B cell (primary cell): Measurements from ENCODE around the gene MAP4K5. TPM values are rescaled to one million over a fixed set of nuclear protein-coding genes. Genes with fewer than 3 reads are reported as not detected.

Source experiments
- ATAC-seq: fragments of 200-7000 bp; cut with Tn5 transposase; one replicate; pipeline ENCODE4 v1.10.0; 2021; ENCODE audit warnings: low read depth, mild to moderate bottlenecking, moderate number of reproducible peaks, moderate library complexity
- CTCF ChIA-PET: fragments of 350-600 bp; sonication (Branson Sonifier 250); formaldehyde crosslinking; loops from one replicate; lab custom pipeline; 2021; ENCODE audit warnings: antibody characterized with exemption, inconsistent platforms; lab: Charles Lee
- POLR2A ChIA-PET: fragments of 350-600 bp; sonication (Branson Sonifier 250); formaldehyde crosslinking; loops from one replicate; lab custom pipeline; 2021; ENCODE audit warnings: antibody characterized with exemption; lab: Charles Lee
- DNase-seq: peaks from one replicate; pipeline ENCODE4 v3.0.0; 2013
- H2AFZ ChIP-seq: 2 replicates; pipeline ENCODE4 v1.6.1; 2012; ENCODE audit warnings: mild to moderate bottlenecking, low read depth, low read length; ENCODE audit not compliant: insufficient read depth, poor library complexity, severe bottlenecking
- H3K27ac ChIP-seq, 2 donors: 1 replicate in 1 of 2; 2 replicates in 1 of 2; pipeline ENCODE4 v1.5.1; 2012 to 2013; ENCODE audit warnings: low read length in 2 of 2, mild to moderate bottlenecking in 2 of 2, moderate library complexity in 1 of 2
- H3K27me3 ChIP-seq, 4 experiments: fragments of 200-600 bp in 1 of 4; sonication (generic) in 1 of 4; replicated peaks in 1 of 4; 1 replicate in 2 of 4; 2 replicates in 2 of 4; pipeline versions ENCODE4 v1.6.1 to v1.7.0; 2013 to 2016; ENCODE audit warnings: low read length in 3 of 4, mild to moderate bottlenecking in 2 of 4, mixed read lengths in 1 of 4, moderate library complexity in 1 of 4; ENCODE audit not compliant: insufficient read depth in 4 of 4, control insufficient read depth in 3 of 4; ENCODE audit errors: control extremely low read depth in 1 of 4
- H3K36me3 ChIP-seq, 2 experiments: replicated peaks in 1 of 2; 1 replicate in 1 of 2; 2 replicates in 1 of 2; pipeline versions ENCODE4 v1.6.1 to v1.7.1; 2013; ENCODE audit warnings: low read length in 1 of 2; ENCODE audit not compliant: insufficient read depth in 2 of 2, control insufficient read depth in 1 of 2; ENCODE audit errors: control extremely low read depth in 1 of 2, extremely low read depth in 1 of 2
- H3K4me1 ChIP-seq, 2 donors: fragments of 200-600 bp in 1 of 2; sonication (generic) in 1 of 2; 1 replicate in 1 of 2; 2 replicates in 1 of 2; pipeline versions ENCODE4 v1.5.1 to v1.6.1; 2013 to 2017; ENCODE audit warnings: low read length in 2 of 2; ENCODE audit not compliant: control insufficient read depth in 2 of 2, insufficient read depth in 2 of 2
- H3K4me2 ChIP-seq: replicated peaks from 2 replicates; pipeline ENCODE3; 2012; ENCODE audit warnings: mild to moderate bottlenecking, low read depth, low read length; ENCODE audit not compliant: poor library complexity, severe bottlenecking
- H3K4me3 ChIP-seq, 5 experiments: fragments of 200-600 bp in 1 of 5; sonication (generic) in 1 of 5; 1 replicate in 3 of 5; 2 replicates in 2 of 5; pipeline versions ENCODE4 v1.5.1 to v1.7.0; 2011 to 2016; ENCODE audit warnings: low read length in 4 of 5, mild to moderate bottlenecking in 4 of 5, low read depth in 2 of 5, control low read depth in 1 of 5, moderate library complexity in 1 of 5; ENCODE audit not compliant: insufficient read depth in 1 of 5; ENCODE audit errors: control extremely low read depth in 1 of 5, extremely low read depth in 1 of 5
- H3K79me2 ChIP-seq: fragments of 200-600 bp; sonication (generic); one replicate; pipeline ENCODE4 v1.6.0; 2016; ENCODE audit warnings: low read length; ENCODE audit not compliant: control insufficient read depth, insufficient read depth
- H3K9ac ChIP-seq: fragments of 200-600 bp; sonication (generic); 2 replicates; pipeline ENCODE4 v1.6.1; 2017; ENCODE audit warnings: mild to moderate bottlenecking, low read length, moderate library complexity
- H3K9me3 ChIP-seq, 3 donors: one replicate each; pipeline versions ENCODE4 v1.6.1 to v1.7.1; 2013; ENCODE audit warnings: low read length in 2 of 3; ENCODE audit not compliant: control insufficient read depth in 2 of 3, insufficient read depth in 1 of 3; ENCODE audit errors: control extremely low read depth in 1 of 3
- H4K20me1 ChIP-seq: 2 replicates; pipeline ENCODE4 v1.6.0; 2012; ENCODE audit warnings: mild to moderate bottlenecking, low read length; ENCODE audit not compliant: insufficient read depth, control insufficient read depth, poor library complexity, severe bottlenecking
- H3K27ac Mint-ChIP-seq: one replicate; pipeline ENCODE4 v1.8.0; 2021; ENCODE audit warnings: mixed read lengths
- H3K27me3 Mint-ChIP-seq: one replicate; pipeline ENCODE4 v1.8.0; 2021; ENCODE audit warnings: mixed read lengths
- H3K4me1 Mint-ChIP-seq: one replicate; pipeline ENCODE4 v1.8.0; 2021; ENCODE audit warnings: mixed read lengths
- H3K4me3 Mint-ChIP-seq: one replicate; pipeline ENCODE4 v1.8.0; 2021; ENCODE audit warnings: mixed read lengths
- H3K9me3 Mint-ChIP-seq: one replicate; pipeline ENCODE4 v1.8.0; 2022; ENCODE audit warnings: mixed read lengths; ENCODE audit not compliant: insufficient read depth
- CTCF ChIP-seq: fragments of 200-600 bp; IDR thresholded peaks from one replicate; pipeline ENCODE4 v1.8.0; 2022; ENCODE audit warnings: antibody characterized with exemption, mild to moderate bottlenecking
- EZH2 ChIP-seq: IDR thresholded peaks from 2 replicates; pipeline ENCODE4 v1.6.1; 2012; ENCODE audit warnings: borderline replicate concordance, low read depth, mild to moderate bottlenecking, moderate library complexity, low read length; ENCODE audit not compliant: insufficient read depth, poor library complexity, severe bottlenecking
- WGBS: methylation state at CpG from one replicate; pipeline ENCODE4 v1.1.5; 2013; ENCODE audit warnings: missing lambda C conversion rate; ENCODE audit not compliant: insufficient coverage; 5-methylcytosine and 5-hydroxymethylcytosine counted together
- intact Hi-C: fragments of 100-400 bp; cut with micrococcal nuclease; formaldehyde crosslinking; loops from one replicate; pipeline ENCODE4 v1.10.0; 2022
- polyA plus RNA-seq: library from polyadenylated mRNA; depleted of rRNA; stranded (reverse); fragments of >200 nt; gene quantifications from 2 replicates; pipeline ENCODE4 v1.2.3, GENCODE V29; 2012
- total RNA-seq, 2 donors: library from RNA; stranded (reverse); fragments of 120-200 nt in 1 of 2; gene quantifications; 1 replicate in 1 of 2; 2 replicates in 1 of 2; pipeline versions ENCODE4 v1.2.3 to v1.2.4, GENCODE V29; 2013 to 2022

MAP4K5 gene
- total and polyA plus RNA-seq, 2 donors (not counting 1 experiment from before 2014, with no cell fraction given): 14.1 to 60.0 TPM

- no peak overlapping the region for H3K4me2 ChIP-seq
- H3K4me3 Mint-ChIP-seq: no peak overlapping the region
- no peaks in the 10 kb centered on the region for H4K20me1 ChIP-seq
- H3K27me3 ChIP-seq: no peaks in the 10 kb centered on the region
- peaks cover 16 to 35% of the 10 kb centered on the region in 2 experiments for H3K36me3 ChIP-seq
- DNase-seq (no peak), ATAC-seq (no peak)
- no peaks in the 10 kb centered on the region for H3K9me3 Mint-ChIP-seq
- CTCF ChIA-PET: no interaction called here
- intact Hi-C loops: no loop called here
- no peak overlapping the region for H3K27ac ChIP-seq
- no peak overlapping the region for H3K27ac Mint-ChIP-seq
- POLR2A ChIA-PET: no interaction called here
- no peak overlapping the region for H3K9ac ChIP-seq
- H3K4me3 ChIP-seq: no peak overlapping the region
- WGBS: no CpG with 5 or more reads among the region's 1 CpG
- H3K4me1 Mint-ChIP-seq: no peaks in the 10 kb centered on the region
- TF ChIP-seq CTCF (no peak), EZH2 (no peak)
- no peaks in the 10 kb centered on the region for H3K79me2 ChIP-seq
- peaks cover 8 to 11% (median 11%) of the 10 kb centered on the region in 3 donors for H3K9me3 ChIP-seq
- no peaks in the 10 kb centered on the region for H3K27me3 Mint-ChIP-seq
- H3K4me1 ChIP-seq: no peaks in the 10 kb centered on the region
- H2AFZ ChIP-seq: no peak overlapping the region
These were observed 56.2 kb downstream of the MAP4K5 start for GRCh38 chr14:50476134-50476533.

- no CpG with 5 or more reads among the region's 1 CpG for WGBS
- CTCF ChIA-PET: no interaction called here
- H3K4me2 ChIP-seq: no peak overlapping the region
- no peak overlapping the region for H2AFZ ChIP-seq
- Mint-ChIP-seq H3K4me3 (no peak overlapping the region), H3K4me1 (no peaks in the 10 kb centered on the region), H3K27ac (no peak overlapping the region), H3K27me3 (no peaks in the 10 kb centered on the region), H3K9me3 (no peaks in the 10 kb centered on the region)
- intact Hi-C loops: no loop called here
- POLR2A ChIA-PET: no interaction called here
- H3K79me2 ChIP-seq: no peaks in the 10 kb centered on the region
- H3K36me3 ChIP-seq: peaks cover 19 to 42% of the 10 kb centered on the region in 2 experiments
- H3K9ac ChIP-seq: no peak overlapping the region
- ATAC-seq (no peak), DNase-seq (no peak)
- no peak overlapping the region for H3K27ac ChIP-seq
- H4K20me1 ChIP-seq: no peaks in the 10 kb centered on the region
- TF ChIP-seq CTCF (no peak), EZH2 (no peak)
- H3K4me1 ChIP-seq: no peaks in the 10 kb centered on the region
- no peaks in the 10 kb centered on the region for H3K27me3 ChIP-seq
- no peak overlapping the region for H3K4me3 ChIP-seq
- H3K9me3 ChIP-seq: peaks cover 8 to 13% (median 13%) of the 10 kb centered on the region in 3 donors
These were observed 56.9 kb downstream of the MAP4K5 start for GRCh38 chr14:50475460-50475859.
